T-helper 2 cell treated with Interferon-gamma antibody and Interleukin-4, amounts not matched to agents 100 ng/mL and 5 ng/mL, for 36 hours (primary cell): ENCODE measurements around the gene KLHL35. TPM values are rescaled to one million over a fixed set of nuclear protein-coding genes. Genes with fewer than 3 reads are reported as not detected.

Source experiments
- total RNA-seq: library from RNA; stranded (reverse); gene quantifications from 2 replicates; pipeline ENCODE4 v1.2.3, GENCODE V29; 2022

Gene KLHL35
- total RNA-seq, 1 donor from 2014 or later: 0.70 TPM

Other genes with a start within 250 kb of the KLHL35 start
- gene TPBGL, start 192.4 kb downstream of the KLHL35 start, total RNA-seq: 0.14 and 0.18 TPM in 2 replicates
- gene ARRB1, start 81.5 kb downstream of the KLHL35 start, total RNA-seq: 35.2 and 38.2 TPM in 2 replicates
- 3,452 and 3,478 TPM in 2 replicates for gene RPS3, start 33.7 kb downstream of the KLHL35 start, total RNA-seq
- gene GDPD5, start 92.7 kb upstream of the KLHL35 start, total RNA-seq: 31.9 and 36.3 TPM in 2 replicates
- 11.1 and 12.6 TPM in 2 replicates for gene SERPINH1, start 129.1 kb upstream of the KLHL35 start, total RNA-seq
- gene MAP6, start 235.8 kb upstream of the KLHL35 start, total RNA-seq: 0.14 and 0.43 TPM in 2 replicates